ENCODE results near the gene ANKRD9.

DNA sequence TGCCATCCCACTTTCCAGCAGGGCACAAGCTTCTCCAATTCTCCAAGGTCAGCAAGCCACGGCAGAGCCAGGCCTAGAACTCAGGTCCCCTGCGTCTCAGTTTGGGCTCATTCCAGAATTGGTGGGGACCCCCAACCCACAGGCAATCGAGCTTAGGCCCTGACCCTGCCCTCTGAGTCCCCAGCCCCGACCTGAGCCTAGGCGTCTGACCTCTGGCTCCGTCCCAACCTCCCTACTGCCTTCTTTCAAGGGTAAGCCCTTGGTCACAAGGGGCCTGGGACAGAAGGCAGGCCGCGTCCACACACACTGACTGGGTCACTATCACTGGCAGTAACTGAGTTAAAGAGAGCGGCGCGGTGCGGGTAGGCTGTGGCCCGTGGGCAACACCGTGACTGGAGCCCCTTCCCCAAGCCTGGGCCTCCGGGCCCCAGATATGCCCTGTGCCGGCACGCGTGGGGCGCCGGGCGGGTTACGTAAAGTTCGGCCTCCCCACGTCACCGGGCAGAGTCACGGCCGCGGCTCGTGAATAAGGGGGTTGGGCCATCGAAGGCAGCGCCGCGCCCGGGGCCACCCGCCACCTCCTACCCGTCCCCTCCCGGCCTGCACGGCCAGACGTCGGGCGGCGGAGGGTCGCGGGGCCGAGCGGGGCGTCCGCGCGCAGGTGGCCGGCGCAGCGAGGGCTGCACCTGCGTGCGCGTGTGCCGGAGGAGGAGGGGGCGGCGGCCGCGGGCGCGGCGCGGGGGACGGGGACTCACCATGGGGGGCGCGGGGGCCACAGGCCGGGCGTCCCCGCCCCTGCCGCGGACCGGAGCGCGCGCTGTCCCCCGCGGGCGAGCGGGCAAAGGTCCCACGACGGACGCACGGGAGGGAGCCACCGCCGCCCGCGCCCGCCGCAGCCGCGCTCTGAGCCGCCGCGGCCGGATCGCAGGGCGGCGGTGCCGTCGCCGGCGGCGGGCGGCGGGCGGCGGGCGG is 516 bp downstream of the ANKRD9 start:
- TF ChIP-seq, protein P1, sequence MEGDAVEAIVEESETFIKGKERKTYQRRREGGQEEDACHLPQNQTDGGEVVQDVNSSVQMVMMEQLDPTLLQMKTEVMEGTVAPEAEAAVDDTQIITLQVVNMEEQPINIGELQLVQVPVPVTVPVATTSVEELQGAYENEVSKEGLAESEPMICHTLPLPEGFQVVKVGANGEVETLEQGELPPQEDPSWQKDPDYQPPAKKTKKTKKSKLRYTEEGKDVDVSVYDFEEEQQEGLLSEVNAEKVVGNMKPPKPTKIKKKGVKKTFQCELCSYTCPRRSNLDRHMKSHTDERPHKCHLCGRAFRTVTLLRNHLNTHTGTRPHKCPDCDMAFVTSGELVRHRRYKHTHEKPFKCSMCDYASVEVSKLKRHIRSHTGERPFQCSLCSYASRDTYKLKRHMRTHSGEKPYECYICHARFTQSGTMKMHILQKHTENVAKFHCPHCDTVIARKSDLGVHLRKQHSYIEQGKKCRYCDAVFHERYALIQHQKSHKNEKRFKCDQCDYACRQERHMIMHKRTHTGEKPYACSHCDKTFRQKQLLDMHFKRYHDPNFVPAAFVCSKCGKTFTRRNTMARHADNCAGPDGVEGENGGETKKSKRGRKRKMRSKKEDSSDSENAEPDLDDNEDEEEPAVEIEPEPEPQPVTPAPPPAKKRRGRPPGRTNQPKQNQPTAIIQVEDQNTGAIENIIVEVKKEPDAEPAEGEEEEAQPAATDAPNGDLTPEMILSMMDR (IDR thresholded peaks at IDR 0.05; ENCODE audit: poor library complexity) = no peak
- TF ChIP-seq EZH2 (IDR thresholded peaks at IDR 0.05; ENCODE audit: borderline replicate concordance) = no peak

Data from hepatocyte (in vitro differentiated cells).